ENCODE measurements around the gene PRKD3. TPM values are rescaled to one million over a fixed set of nuclear protein-coding genes. Genes with fewer than 3 reads are reported as not detected.

The PRKD3 gene
- total and polyA plus RNA-seq, 4 experiments from 2014 or later: 20.4 to 37.7 (median 28.6) TPM

- no peaks in the 10 kb centered on the region for H3K4me1 Mint-ChIP-seq
Measured at GRCh38 chr2:37332560-37332959, 7.9 kb upstream of the PRKD3 start.

GRCh38 chr2:37330681-37331080, 6.0 kb upstream of the PRKD3 start:
- ChIA-PET CTCF (ENCODE audit: partially characterized antibody) (no interaction called here), POLR2A (ENCODE audit: partially characterized antibody) (no interaction called here)
- DNase-seq: no peak
- Mint-ChIP-seq H3K27me3 (peaks cover 7 to 16% of the 10 kb centered on the region in 2 donors), H3K36me3 (no peaks in the 10 kb centered on the region), H3K27ac (no peak overlapping the region), H3K4me3 (no peak overlapping the region), H3K9me3 (no peaks in the 10 kb centered on the region), H3K4me1 (peaks cover under 1 to 2% (median 2%) of the 10 kb centered on the region in 4 donors)
- Histone ChIP-seq H3K9me3 (ENCODE audit: control insufficient read depth in 1 of 2, low read length in 2 of 2) (no peaks in the 10 kb centered on the region), H3K27me3 (ENCODE audit: insufficient read depth, low read length) (no peaks in the 10 kb centered on the region), H3K4me3 (ENCODE audit: low read length in 2 of 2) (no peak overlapping the region), H3K4me1 (ENCODE audit: insufficient read depth, low read length) (no peaks in the 10 kb centered on the region), H3K36me3 (ENCODE audit: insufficient read depth, low read length) (no peaks in the 10 kb centered on the region), H3K27ac (ENCODE audit: low read depth, low read length) (no peak overlapping the region)
- intact Hi-C loops (cut with micrococcal nuclease): no loop called here

More at GRCh38 chr2:37332560-37332959, 7.9 kb upstream of the PRKD3 start:
- ChIA-PET POLR2A (ENCODE audit: partially characterized antibody) (no interaction called here), CTCF (ENCODE audit: partially characterized antibody) (no interaction called here)
- no peaks in the 10 kb centered on the region for H3K36me3 Mint-ChIP-seq
- Histone ChIP-seq H3K4me1 (ENCODE audit: insufficient read depth, low read length) (no peaks in the 10 kb centered on the region), H3K4me3 (ENCODE audit: low read length in 2 of 2) (no peak overlapping the region), H3K36me3 (ENCODE audit: insufficient read depth, low read length) (no peaks in the 10 kb centered on the region), H3K27ac (ENCODE audit: low read depth, low read length) (no peak overlapping the region), H3K27me3 (ENCODE audit: insufficient read depth, low read length) (no peaks in the 10 kb centered on the region), H3K9me3 (ENCODE audit: control insufficient read depth in 1 of 2, low read length in 2 of 2) (no peaks in the 10 kb centered on the region)
- H3K27me3 Mint-ChIP-seq: peaks cover 4 to 11% of the 10 kb centered on the region in 2 donors
- H3K9me3 Mint-ChIP-seq: no peaks in the 10 kb centered on the region
- intact Hi-C loops (cut with micrococcal nuclease): no loop called here
- no peak overlapping the region for H3K27ac Mint-ChIP-seq
- no peak for DNase-seq
- H3K4me3 Mint-ChIP-seq: no peak overlapping the region

- no peaks in the 10 kb centered on the region for H3K36me3 ChIP-seq (ENCODE audit: insufficient read depth, low read length)
- peaks cover 0 to 9% of the 10 kb centered on the region in 2 donors for H3K36me3 Mint-ChIP-seq
- H3K9me3 ChIP-seq (ENCODE audit: control insufficient read depth in 1 of 2, low read length in 2 of 2): no peaks in the 10 kb centered on the region
- H3K4me3 ChIP-seq (ENCODE audit: low read length in 2 of 2): no peak overlapping the region
- no peaks in the 10 kb centered on the region for H3K9me3 Mint-ChIP-seq
- H3K27ac ChIP-seq (ENCODE audit: low read depth, low read length): no peak overlapping the region
- H3K4me3 Mint-ChIP-seq: no peak overlapping the region
- no peaks in the 10 kb centered on the region for H3K27me3 ChIP-seq (ENCODE audit: insufficient read depth, low read length)
- H3K27ac Mint-ChIP-seq: no peak overlapping the region
- H3K4me1 ChIP-seq (ENCODE audit: insufficient read depth, low read length): peaks cover 25% of the 10 kb centered on the region
- intact Hi-C loops (cut with micrococcal nuclease): loop anchor here (10.0 kb wide), 1 partner anchor 1048 kb away; the partner anchor contains the start of gene ATL2
- ChIA-PET CTCF (ENCODE audit: partially characterized antibody) (no interaction called here), POLR2A (ENCODE audit: partially characterized antibody) (interaction anchor here (0.5 kb wide), 1 partner anchor 343 kb away, joined by 5 read pairs; no protein-coding TSS in a partner anchor)
- no peak for DNase-seq
- peaks cover 11 to 31% (median 18%) of the 10 kb centered on the region in 4 donors for H3K4me1 Mint-ChIP-seq
- peaks cover 6 to 10% of the 10 kb centered on the region in 2 donors for H3K27me3 Mint-ChIP-seq
Measured at GRCh38 chr2:37326866-37327634, 2.4 kb upstream of the PRKD3 start.

DNA sequence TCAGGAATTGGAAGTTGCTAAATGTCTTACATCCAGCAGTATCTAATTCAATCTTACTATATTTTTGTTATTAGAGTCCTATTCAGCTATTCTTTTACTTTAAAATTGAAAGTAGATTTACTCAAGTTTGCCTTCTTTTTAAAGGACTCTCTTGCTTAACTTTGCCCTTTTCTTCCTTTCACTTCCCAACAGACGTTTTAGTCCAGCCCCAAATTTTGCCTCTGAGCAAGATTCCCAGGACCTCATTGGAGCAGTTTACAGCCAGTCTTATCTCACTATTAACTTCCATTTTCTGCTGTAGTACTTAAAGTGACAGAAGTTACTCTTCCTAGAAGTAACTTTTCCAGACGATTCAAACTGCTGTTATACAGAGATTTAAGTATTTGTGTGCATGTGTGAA, 1.7 kb upstream of the PRKD3 start:
- Histone ChIP-seq H3K9me3 (ENCODE audit: control insufficient read depth in 1 of 2, low read length in 2 of 2) (no peaks in the 10 kb centered on the region), H3K27ac (ENCODE audit: low read depth, low read length) (no peak overlapping the region), H3K27me3 (ENCODE audit: insufficient read depth, low read length) (no peaks in the 10 kb centered on the region), H3K4me1 (ENCODE audit: insufficient read depth, low read length) (peaks cover 32% of the 10 kb centered on the region), H3K36me3 (ENCODE audit: insufficient read depth, low read length) (no peaks in the 10 kb centered on the region), H3K4me3 (ENCODE audit: low read length in 2 of 2) (no peak overlapping the region)
- POLR2A ChIA-PET (ENCODE audit: partially characterized antibody): interaction anchor here (0.5 to 4.0 kb wide), 2 partner anchors 12 to 344 kb away, joined by 5 to 15 read pairs; no protein-coding TSS in a partner anchor
- DNase-seq: no peak
- no peaks in the 10 kb centered on the region for H3K9me3 Mint-ChIP-seq
- peak overlapping the region in 6 of 8 donors; percentile 1 to 74 (median 58) for H3K4me3 Mint-ChIP-seq
- intact Hi-C loops (cut with micrococcal nuclease): loop anchor here (10.0 kb wide), 1 partner anchor 1049 kb away; the partner anchor contains the start of gene ATL2
- H3K4me1 Mint-ChIP-seq: peaks cover 16 to 38% (median 23%) of the 10 kb centered on the region in 4 donors
- H3K27ac Mint-ChIP-seq: peak overlapping the region in 2 of 7 donors; percentile 4 to 39
- H3K36me3 Mint-ChIP-seq: peaks cover 0 to 9% of the 10 kb centered on the region in 2 donors
- H3K27me3 Mint-ChIP-seq: peaks cover 6 to 8% of the 10 kb centered on the region in 2 donors
- CTCF ChIA-PET (ENCODE audit: partially characterized antibody): no interaction called here

- intact Hi-C loops (cut with micrococcal nuclease): loop anchor here (1.0 to 10.0 kb wide), 2 partner anchors 19 to 1049 kb away; partner anchors contain the start of genes ATL2 and QPCT
- peak in 1 of 5 donors; percentile 10 for DNase-seq
- peaks cover 0 to 9% of the 10 kb centered on the region in 2 donors for H3K36me3 Mint-ChIP-seq
- Histone ChIP-seq H3K4me1 (ENCODE audit: insufficient read depth, low read length) (peaks cover 36% of the 10 kb centered on the region), H3K9me3 (ENCODE audit: control insufficient read depth in 1 of 2, low read length in 2 of 2) (no peaks in the 10 kb centered on the region), H3K27me3 (ENCODE audit: insufficient read depth, low read length) (no peaks in the 10 kb centered on the region), H3K36me3 (ENCODE audit: insufficient read depth, low read length) (no peaks in the 10 kb centered on the region), H3K4me3 (ENCODE audit: low read length in 2 of 2) (no peak overlapping the region), H3K27ac (ENCODE audit: low read depth, low read length) (no peak overlapping the region)
- ChIA-PET CTCF (ENCODE audit: partially characterized antibody) (no interaction called here), POLR2A (ENCODE audit: partially characterized antibody) (interaction anchor here (0.8 to 4.0 kb wide), 3 partner anchors 11 to 65 kb away, joined by 4 to 15 read pairs (median 12); no protein-coding TSS in a partner anchor)
- peaks cover 18 to 41% (median 26%) of the 10 kb centered on the region in 4 donors for H3K4me1 Mint-ChIP-seq
- H3K4me3 Mint-ChIP-seq: peak overlapping the region; percentile 87 to 95 (median 88)
- H3K27me3 Mint-ChIP-seq: peaks cover 6 to 8% of the 10 kb centered on the region in 2 donors
- no peaks in the 10 kb centered on the region for H3K9me3 Mint-ChIP-seq
- peak overlapping the region in 5 of 7 donors; percentile 48 to 97 (median 74) for H3K27ac Mint-ChIP-seq
Measured at GRCh38 chr2:37325625-37326071, 1.0 kb upstream of the PRKD3 start.

DNA sequence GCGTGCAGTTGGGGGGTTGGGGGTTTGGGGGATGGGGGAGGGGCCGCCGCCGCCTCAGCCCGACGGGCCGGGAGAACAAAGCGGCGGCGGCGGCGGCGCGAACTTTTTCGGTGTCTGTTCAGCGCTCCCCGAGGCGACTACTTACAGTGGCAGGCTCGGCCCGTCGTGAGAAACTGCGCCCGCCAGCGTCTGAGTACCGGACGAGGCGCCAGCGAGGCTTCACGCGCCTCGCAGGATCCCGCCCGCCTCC, 172 bp downstream of the PRKD3 start:
- Histone ChIP-seq H3K4me3 (ENCODE audit: low read length in 2 of 2) (peak overlapping the region in 1 of 2 donors; percentile 72), H3K36me3 (ENCODE audit: insufficient read depth, low read length) (no peaks in the 10 kb centered on the region), H3K27ac (ENCODE audit: low read depth, low read length) (peak overlapping the region; percentile 39), H3K27me3 (ENCODE audit: insufficient read depth, low read length) (no peaks in the 10 kb centered on the region), H3K9me3 (ENCODE audit: control insufficient read depth in 1 of 2, low read length in 2 of 2) (no peaks in the 10 kb centered on the region), H3K4me1 (ENCODE audit: insufficient read depth, low read length) (peaks cover 36% of the 10 kb centered on the region)
- intact Hi-C loops (cut with micrococcal nuclease): loop anchor here (1.0 to 10.0 kb wide), 2 partner anchors 66 to 1050 kb away; partner anchors contain the start of gene ATL2
- peak overlapping the region in 3 of 7 donors; percentile 51 to 93 (median 52) for H3K27ac Mint-ChIP-seq
- POLR2A ChIA-PET (ENCODE audit: partially characterized antibody): interaction anchor here (1.0 to 4.0 kb wide), 8 partner anchors 10 to 1427 kb away, joined by 3 to 15 read pairs (median 5); partner anchors contain the start of genes CEBPZ, EIF2AK2, NDUFAF7 and SRSF7
- CTCF ChIA-PET (ENCODE audit: partially characterized antibody): no interaction called here
- DNase-seq: peak in 1 of 5 donors; percentile 75
- H3K9me3 Mint-ChIP-seq: no peaks in the 10 kb centered on the region
- peaks cover 6 to 8% of the 10 kb centered on the region in 2 donors for H3K27me3 Mint-ChIP-seq
- H3K4me1 Mint-ChIP-seq: peaks cover 20 to 49% (median 28%) of the 10 kb centered on the region in 4 donors
- peaks cover 0 to 9% of the 10 kb centered on the region in 2 donors for H3K36me3 Mint-ChIP-seq
- H3K4me3 Mint-ChIP-seq: peak overlapping the region in 6 of 8 donors; percentile 46 to 79 (median 62)
